DND-41 (cell line): ENCODE measurements around the gene CIB1.

Experiments
- CTCF ChIP-seq: IDR thresholded peaks from 2 replicates; pipeline ENCODE4 v1.5.1; 2012; ENCODE audit warnings: borderline replicate concordance, low read length, moderate library complexity, mild to moderate bottlenecking; ENCODE audit not compliant: poor library complexity, severe bottlenecking; ENCODE audit errors: extremely low read depth
- EZH2 ChIP-seq: IDR thresholded peaks from 3 replicates; pipeline ENCODE4 v1.6.1; 2012; ENCODE audit warnings: borderline replicate concordance, low read depth, mild to moderate bottlenecking, moderate library complexity, low read length, inconsistent platforms; ENCODE audit not compliant: severe bottlenecking

GRCh38 chr15:90200534-90201129, 33.1 kb downstream of the CIB1 start:
- TF ChIP-seq CTCF (no peak), EZH2 (no peak)
